Fibroblast of peridontal ligament (primary cell): ENCODE measurements around the gene TMEM243.
"Not testable (repeated sequence)": the region's sequence is repeated elsewhere in the genome, so short reads cannot be mapped to it uniquely, and the experiment has no call there.

ENCODE experiments used
- DNase-seq: peaks from one replicate; pipeline ENCODE4 v3.0.0-alpha.2; 2010; ENCODE audit errors: extremely low read depth

The TMEM243 gene

GRCh38 chr7:87212498-87212897 is 7.0 kb downstream of the TMEM243 start:
- DNase-seq, result no peak

- DNase-seq, result no peak
Measured at GRCh38 chr7:87210506-87210905, 9.0 kb downstream of the TMEM243 start.

DNA sequence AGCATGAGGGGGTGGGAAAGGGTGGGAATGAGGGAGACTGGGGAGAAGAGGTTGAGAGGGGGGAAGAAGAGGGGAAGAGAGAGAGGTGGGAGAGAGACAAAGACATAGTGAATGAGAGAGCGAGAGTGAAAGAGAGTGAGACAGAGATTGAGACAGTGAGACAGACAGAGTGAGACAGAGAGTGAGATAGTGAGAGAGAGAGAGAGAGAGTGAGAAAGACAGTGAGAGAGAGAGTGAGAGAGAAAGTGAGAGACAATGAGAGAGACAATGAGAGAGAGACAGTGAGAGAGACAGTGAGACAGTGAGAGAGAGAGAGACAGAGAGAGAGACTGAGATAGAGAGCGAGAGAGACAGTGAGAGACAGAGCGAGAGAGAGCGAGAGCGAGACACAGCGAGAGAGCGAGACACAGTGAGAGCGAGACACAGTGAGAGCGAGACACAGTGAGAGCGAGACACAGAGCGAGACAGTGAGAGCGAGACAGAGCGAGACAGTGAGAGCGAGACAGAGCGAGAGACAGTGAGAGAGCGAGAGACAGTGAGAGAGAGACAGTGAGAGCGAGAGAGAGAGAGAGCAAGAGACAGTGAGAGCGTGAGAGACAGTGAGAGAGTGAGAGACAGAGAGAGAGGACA is 10.1 kb downstream of the TMEM243 start:
- DNase-seq, result no peak

- DNase-seq, result no peak
Measured at GRCh38 chr7:87206361-87206760, 13.2 kb downstream of the TMEM243 start.

GRCh38 chr7:87205701-87206100 is 13.8 kb downstream of the TMEM243 start:
- DNase-seq, result not testable (repeated sequence)

- DNase-seq, result no peak
Measured at GRCh38 chr7:87204933-87205332, 14.6 kb downstream of the TMEM243 start.

DNA sequence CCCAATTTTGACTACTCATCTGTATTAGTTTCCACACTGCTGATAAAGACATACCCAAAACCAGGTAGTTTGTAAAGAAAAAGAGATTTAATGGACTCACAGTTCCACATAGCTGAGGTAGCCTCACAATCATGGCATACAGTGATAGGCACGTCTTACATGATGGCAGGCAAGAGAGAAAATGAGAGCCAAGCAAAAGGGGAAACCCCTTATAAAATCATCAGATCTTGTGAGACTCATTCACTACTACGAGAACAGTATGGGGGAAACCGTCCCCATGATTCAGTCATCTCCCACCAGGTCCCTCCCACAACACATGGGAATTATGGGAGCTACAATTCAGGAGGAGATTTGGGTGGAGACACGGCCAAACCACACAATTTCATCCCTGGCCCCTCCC is 15.6 kb downstream of the TMEM243 start:
- not testable (repeated sequence) for DNase-seq

DNA sequence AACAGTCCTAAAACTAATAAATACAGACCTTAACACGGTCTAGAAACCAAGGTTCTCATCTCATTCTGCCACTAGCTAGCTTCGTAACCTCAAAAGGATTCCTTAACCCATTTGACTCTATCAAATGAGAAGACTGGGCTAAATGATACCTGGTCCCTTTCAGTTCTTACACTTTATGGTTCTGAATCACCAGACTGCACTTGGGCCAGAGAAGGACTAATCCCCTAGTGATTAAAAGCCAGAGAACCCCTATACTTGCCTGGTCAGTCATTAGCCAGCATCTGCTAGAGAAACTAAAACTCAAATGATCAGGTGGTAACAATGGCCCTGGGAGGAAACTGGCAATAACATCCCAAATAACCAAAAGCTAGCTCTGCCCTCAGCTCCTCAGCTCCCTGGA is 16.8 kb downstream of the TMEM243 start:
- DNase-seq, result no peak

- no peak for DNase-seq
Measured at GRCh38 chr7:87202208-87202607, 17.3 kb downstream of the TMEM243 start.

- DNase-seq, result no peak
Measured at GRCh38 chr7:87199700-87200450, 19.7 kb downstream of the TMEM243 start.

- no peak for DNase-seq
Measured at GRCh38 chr7:87199241-87199640, 20.3 kb downstream of the TMEM243 start.

- no peak for DNase-seq
Measured at GRCh38 chr7:87193912-87194311, 25.6 kb downstream of the TMEM243 start.

DNA sequence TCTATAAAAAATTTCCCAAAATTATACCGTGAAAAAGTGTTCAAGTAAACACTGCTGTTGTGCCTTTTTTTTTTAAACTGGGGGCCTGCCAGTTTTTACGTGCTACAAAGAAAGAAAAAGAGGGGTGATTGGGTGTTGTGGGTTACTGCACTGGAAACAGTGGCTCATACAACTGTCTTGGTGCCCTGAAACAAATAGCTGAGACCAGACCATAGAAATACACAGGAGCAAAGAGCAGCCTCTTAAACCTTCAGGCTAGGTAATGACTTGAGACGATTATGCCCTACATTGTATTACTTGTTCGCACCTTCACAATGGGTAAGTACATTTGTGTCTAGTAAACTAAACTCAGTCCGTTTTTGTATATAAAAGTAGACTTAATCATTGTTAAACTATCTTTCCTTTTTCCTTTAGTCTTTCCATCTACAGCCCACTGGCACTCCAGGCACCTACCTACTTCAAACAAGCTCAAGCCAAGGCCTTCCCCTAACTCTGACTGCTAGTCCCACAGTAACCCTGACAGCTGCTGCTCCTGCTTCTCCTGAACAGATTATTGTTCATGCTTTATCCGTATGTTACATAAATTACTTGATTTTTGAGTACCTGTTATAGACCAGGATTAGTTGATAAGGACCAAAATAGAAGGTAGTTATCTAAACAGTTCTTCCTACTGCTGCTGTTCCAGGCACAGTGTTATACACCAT is 26.6 kb downstream of the TMEM243 start:
- no peak for DNase-seq

GRCh38 chr7:87190783-87191182 is 28.7 kb downstream of the TMEM243 start:
- DNase-seq, result no peak

DNA sequence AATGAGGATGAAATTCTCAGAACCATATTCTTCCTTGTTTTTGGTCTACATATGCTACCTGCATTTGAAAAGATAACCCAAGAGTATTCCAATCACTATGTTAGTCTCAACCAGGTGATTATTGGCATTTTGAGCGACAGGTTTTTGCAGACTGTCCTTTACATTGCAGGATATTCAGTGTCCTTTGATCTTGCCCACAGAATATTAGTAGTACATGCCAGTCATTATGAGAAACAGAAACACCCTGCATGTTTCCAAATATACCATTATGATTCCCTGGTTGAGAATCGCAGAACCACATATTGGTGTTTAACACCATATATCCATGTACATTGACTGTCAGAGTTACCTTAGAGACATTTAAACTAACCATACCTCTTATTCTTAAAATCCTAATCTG is 30.6 kb downstream of the TMEM243 start:
- no peak for DNase-seq

DNA sequence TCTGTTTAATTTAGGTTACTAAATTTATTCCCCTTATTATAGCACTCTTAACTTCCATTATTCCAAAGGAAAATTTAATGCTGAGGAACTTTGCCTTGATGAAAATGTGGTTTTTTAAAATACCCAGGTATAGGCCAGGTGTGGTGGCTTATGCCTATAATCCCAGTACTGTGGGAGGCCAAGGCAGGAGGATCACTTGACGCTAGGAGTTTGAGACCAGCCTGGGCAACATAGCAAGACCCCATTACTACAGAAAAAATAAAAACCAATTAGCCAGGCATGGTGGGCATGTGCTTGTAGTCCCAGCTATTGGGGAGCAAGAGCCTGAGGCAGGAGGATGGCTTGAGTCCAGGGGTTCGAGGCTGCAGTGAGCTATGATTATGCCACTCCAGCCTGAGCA is 32.4 kb downstream of the TMEM243 start:
- no peak for DNase-seq

DNA sequence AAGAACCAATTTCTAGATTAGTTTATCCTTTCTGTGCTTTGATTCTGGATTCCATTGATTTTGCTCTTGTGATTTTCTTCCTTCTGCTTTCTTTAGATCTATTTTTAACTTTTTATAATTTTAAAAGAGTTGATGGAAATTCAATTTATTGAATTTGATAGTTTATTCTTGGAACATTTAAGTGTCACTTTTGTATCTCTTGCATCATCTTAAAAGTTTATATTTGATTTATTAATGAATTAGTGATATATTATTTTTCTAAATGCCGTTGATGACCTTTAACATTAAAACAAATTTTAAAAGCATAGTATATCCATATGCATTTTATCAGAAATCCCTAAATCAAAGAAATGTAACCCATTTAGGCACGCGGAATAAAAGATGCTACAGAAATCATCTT is 40.4 kb downstream of the TMEM243 start:
- DNase-seq, result no peak

GRCh38 chr7:87178320-87178719 is 41.2 kb downstream of the TMEM243 start:
- DNase-seq, result no peak

DNA sequence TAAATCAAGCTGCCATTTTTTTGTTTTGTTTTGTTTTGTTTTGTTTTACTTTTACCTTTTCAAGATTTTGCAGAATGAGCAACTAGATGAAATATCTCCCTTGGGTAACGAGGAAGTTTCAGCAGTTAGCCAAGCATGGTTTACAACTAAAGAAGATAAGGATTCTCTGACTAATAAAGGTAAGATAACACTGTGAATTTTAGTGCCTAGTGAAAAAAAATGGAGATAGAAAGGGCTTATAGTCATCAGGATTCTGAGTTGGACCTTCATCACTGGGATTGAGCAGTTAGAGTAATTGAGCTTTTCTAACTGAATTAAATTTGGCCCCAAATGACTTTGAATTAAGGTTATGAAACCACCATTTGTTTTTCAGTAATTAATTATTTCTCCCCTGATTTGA is 46.1 kb downstream of the TMEM243 start:
- DNase-seq, result no peak

GRCh38 chr7:87171282-87171934 is 48.1 kb downstream of the TMEM243 start:
- no peak for DNase-seq

- no peak for DNase-seq
Measured at GRCh38 chr7:87170828-87171227, 48.7 kb downstream of the TMEM243 start.

DNA sequence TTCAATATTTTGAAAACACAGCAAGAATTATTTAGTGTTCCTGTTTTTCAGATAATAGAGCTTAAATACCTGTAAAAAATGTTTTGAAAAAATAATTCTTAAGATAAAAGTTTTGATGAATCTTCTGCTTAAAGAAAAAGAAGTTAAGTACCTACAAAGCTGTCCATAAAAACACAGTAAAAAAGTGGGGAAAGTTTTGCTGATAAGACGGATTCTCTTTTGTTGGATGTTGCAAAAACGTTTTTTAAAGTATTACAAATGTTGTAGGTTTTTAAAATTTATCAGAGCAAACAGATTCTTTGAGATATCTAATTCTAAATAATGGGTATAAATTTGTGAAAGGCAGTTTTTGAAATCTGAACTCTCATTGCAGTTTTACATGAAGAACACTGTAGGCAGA is 55.1 kb downstream of the TMEM243 start:
- no peak for DNase-seq
